ENCODE data around the gene FGD5.
A peak's percentile ranks its signal among the peaks of the same experiment; 100 is the strongest.

DNA sequence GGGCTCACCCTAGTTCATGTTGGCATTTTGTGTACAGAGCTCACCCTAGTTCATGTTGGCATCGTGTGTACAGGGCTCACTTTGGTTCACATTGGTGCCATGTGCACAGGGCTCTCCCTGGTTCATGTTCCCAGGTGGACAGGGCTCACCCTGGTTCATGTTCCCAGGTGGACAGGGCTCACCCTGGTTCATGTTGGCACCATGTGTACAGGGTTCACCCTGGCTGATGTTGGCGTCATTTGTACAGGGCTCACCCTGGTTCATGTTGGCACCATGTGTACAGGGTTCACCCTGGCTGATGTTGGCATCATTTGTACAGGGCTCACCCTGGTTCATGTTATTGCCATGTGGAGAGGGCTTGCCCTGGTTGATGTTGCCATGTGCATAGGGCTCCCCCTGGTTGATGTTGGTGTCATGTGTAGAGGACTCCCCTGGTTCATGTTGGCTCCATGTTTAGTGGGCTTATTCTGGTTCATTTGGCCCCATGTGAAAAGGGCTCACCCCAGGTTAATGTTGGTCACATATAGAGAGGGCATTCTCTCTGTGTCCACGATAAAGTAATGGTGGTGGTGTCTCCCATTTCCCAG, 97.0 kb downstream of the FGD5 start:
- TF ChIP-seq, protein P1, sequence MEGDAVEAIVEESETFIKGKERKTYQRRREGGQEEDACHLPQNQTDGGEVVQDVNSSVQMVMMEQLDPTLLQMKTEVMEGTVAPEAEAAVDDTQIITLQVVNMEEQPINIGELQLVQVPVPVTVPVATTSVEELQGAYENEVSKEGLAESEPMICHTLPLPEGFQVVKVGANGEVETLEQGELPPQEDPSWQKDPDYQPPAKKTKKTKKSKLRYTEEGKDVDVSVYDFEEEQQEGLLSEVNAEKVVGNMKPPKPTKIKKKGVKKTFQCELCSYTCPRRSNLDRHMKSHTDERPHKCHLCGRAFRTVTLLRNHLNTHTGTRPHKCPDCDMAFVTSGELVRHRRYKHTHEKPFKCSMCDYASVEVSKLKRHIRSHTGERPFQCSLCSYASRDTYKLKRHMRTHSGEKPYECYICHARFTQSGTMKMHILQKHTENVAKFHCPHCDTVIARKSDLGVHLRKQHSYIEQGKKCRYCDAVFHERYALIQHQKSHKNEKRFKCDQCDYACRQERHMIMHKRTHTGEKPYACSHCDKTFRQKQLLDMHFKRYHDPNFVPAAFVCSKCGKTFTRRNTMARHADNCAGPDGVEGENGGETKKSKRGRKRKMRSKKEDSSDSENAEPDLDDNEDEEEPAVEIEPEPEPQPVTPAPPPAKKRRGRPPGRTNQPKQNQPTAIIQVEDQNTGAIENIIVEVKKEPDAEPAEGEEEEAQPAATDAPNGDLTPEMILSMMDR (IDR thresholded peaks at IDR 0.05) = peak in 1 of 3 donors; percentile 11
- TF ChIP-seq POLR2A (IDR thresholded peaks at IDR 0.05) (no peak), POLR2AphosphoS5 (IDR thresholded peaks at IDR 0.05) (no peak)
